Pancreas (tissue), 10 donors: ENCODE measurements around the gene STX11. TPM values are rescaled to one million over a fixed set of nuclear protein-coding genes. Genes with fewer than 3 reads are reported as not detected.

Experiments used
- ATAC-seq, 4 donors: fragments of 200-7000 bp; cut with Tn5 transposase; one replicate each; pipeline versions ENCODE4 v1.8.0 to v1.9.1; 2020; ENCODE audit warnings: mild to moderate bottlenecking in 4 of 4, moderate library complexity in 4 of 4
- DNase-seq, 6 donors: peaks; one replicate each; pipeline ENCODE4 v3.0.0-alpha.2; 2020
- FAIRE-seq: peaks from 2 replicates; lab custom pipeline; 2012; peaks lifted over from hg19 to GRCh38; lab: Jason Lieb, UNC
- H3K27ac ChIP-seq, 4 donors: fragments of 200-600 bp; sonication (generic); 1 replicate in 3 of 4; 2 replicates in 1 of 4; pipeline versions ENCODE4 v1.5.0 to v1.8.0; 2020
- H3K27me3 ChIP-seq, 4 donors: fragments of 200-600 bp; one replicate each; pipeline ENCODE4 v1.8.0; 2021
- H3K36me3 ChIP-seq, 3 donors: fragments of 200-600 bp; sonication (generic) in 1 of 3; one replicate each; pipeline versions ENCODE4 v1.5.0 to v1.8.0; 2020 to 2021
- H3K4me1 ChIP-seq, 3 donors: fragments of 200-600 bp; one replicate each; pipeline ENCODE4 v1.8.0; 2021
- H3K4me3 ChIP-seq, 4 donors: fragments of 200-600 bp; sonication (generic) in 2 of 4; one replicate each; pipeline versions ENCODE4 v1.5.0 to v1.8.0; 2020 to 2021
- H3K9me3 ChIP-seq, 4 donors: fragments of 200-600 bp; one replicate each; pipeline ENCODE4 v1.8.0; 2021
- CTCF ChIP-seq, 4 donors: fragments of 200-600 bp; sonication (generic) in 3 of 4; IDR thresholded peaks; one replicate each; pipeline versions ENCODE4 v1.5.0 to v1.8.0; 2021; ENCODE audit warnings: antibody characterized with exemption in 4 of 4
- WGBS, 2 donors: extraction: QIAGEN DNeasy Blood & Tissue Kit; methylation state at CpG; one replicate each; pipeline ENCODE4 v1.1.7; 2013; 5-methylcytosine and 5-hydroxymethylcytosine counted together
- intact Hi-C, 3 donors: fragments of 100-400 bp; cut with DNase I; formaldehyde crosslinking; loops; one replicate each; pipeline versions ENCODE4 v1.11.1 to v1.14.2; 2022
- polyA plus RNA-seq, 2 donors: library from polyadenylated mRNA; stranded (reverse); fragments of 200-250 nt; gene quantifications; one replicate each; pipeline ENCODE4 v1.2.3, GENCODE V29; 2013
- total RNA-seq, 6 donors: library from RNA; stranded (reverse); fragmentation: NEBNext Ultra II Directional in 4 of 6; extraction: Animal tissue kit (Norgen Biotek cat#: 25700) in 4 of 6; gene quantifications; one replicate each; pipeline versions ENCODE4 v1.2.1 to v1.2.4, GENCODE V29; 2021 to 2023
- donor health status: healthy with polysubstance abuse.
- donor health status: DM: no; HTN: no; CAD: no; lungs with moderate emphysema.
- donor health status: DM: no; HTN: no; CAD: no.
- donor health status: control.
- donor health status: control.
- donor health status: Bipolar disorder and iron deficiency.
- donor health status: DM: yes; HTN: yes; CAD: no.
- donor health status: DM: no; HTN: no; CAD: no.
- donor health status: DM: no; HTN: no; CAD: no.
- donor health status: DM: yes; HTN: yes; CAD: no.

STX11 gene
- total and polyA plus RNA-seq, 8 donors, result 0.47 to 2.6 (median 1.1) TPM

GRCh38 chr6:144159742-144160141 lies 9.4 kb downstream of the STX11 start:
- intact Hi-C loops, result no loop called here
- DNase-seq, result no peak
- Histone ChIP-seq H3K27ac (no peak overlapping the region), H3K27me3 (no peaks in the 10 kb centered on the region), H3K9me3 (no peaks in the 10 kb centered on the region), H3K4me3 (no peak overlapping the region), H3K36me3 (no peaks in the 10 kb centered on the region), H3K4me1 (no peaks in the 10 kb centered on the region)
- no peak for ATAC-seq
- no peak for FAIRE-seq
- TF ChIP-seq CTCF (IDR thresholded peaks at IDR 0.05), result no peak
- WGBS, 2 donors, result 87 to 90% methylated on average over 4 of the region's 4 CpGs

GRCh38 chr6:144160431-144161005 lies 10.2 kb downstream of the STX11 start:
- Histone ChIP-seq H3K9me3 (no peaks in the 10 kb centered on the region), H3K36me3 (no peaks in the 10 kb centered on the region), H3K27ac (no peak overlapping the region), H3K27me3 (no peaks in the 10 kb centered on the region), H3K4me1 (no peaks in the 10 kb centered on the region), H3K4me3 (no peak overlapping the region)
- intact Hi-C loops, result no loop called here
- ATAC-seq (no peak), DNase-seq (no peak), FAIRE-seq (no peak)
- WGBS, 2 donors, result 80 to 81% methylated on average over 2 of the region's 2 CpGs
- no peak for TF ChIP-seq CTCF (IDR thresholded peaks at IDR 0.05)

GRCh38 chr6:144161975-144162374 lies 11.7 kb downstream of the STX11 start:
- no peaks in the 10 kb centered on the region for H3K27me3 ChIP-seq
- intact Hi-C loops, result no loop called here
- 85 to 94% methylated on average over 5 of the region's 5 CpGs for WGBS, 2 donors
- no peak overlapping the region for H3K4me3 ChIP-seq
- no peak overlapping the region for H3K27ac ChIP-seq
- no peaks in the 10 kb centered on the region for H3K36me3 ChIP-seq
- no peak for ATAC-seq
- H3K4me1 ChIP-seq, result no peaks in the 10 kb centered on the region
- no peak for TF ChIP-seq CTCF (IDR thresholded peaks at IDR 0.05)
- H3K9me3 ChIP-seq, result no peaks in the 10 kb centered on the region
- DNase-seq, result no peak
- no peak for FAIRE-seq

- DNase-seq (no peak), ATAC-seq (no peak), FAIRE-seq (no peak)
- Histone ChIP-seq H3K9me3 (no peaks in the 10 kb centered on the region), H3K36me3 (no peaks in the 10 kb centered on the region), H3K27ac (no peak overlapping the region), H3K27me3 (no peaks in the 10 kb centered on the region), H3K4me3 (no peak overlapping the region), H3K4me1 (no peaks in the 10 kb centered on the region)
- no peak for TF ChIP-seq CTCF (IDR thresholded peaks at IDR 0.05)
- intact Hi-C loops, result no loop called here
- WGBS, 2 donors, result 85 to 88% methylated on average over 7 of the region's 7 CpGs
Measured at GRCh38 chr6:144162977-144163376, 12.7 kb downstream of the STX11 start.

- FAIRE-seq (no peak), DNase-seq (no peak), ATAC-seq (no peak)
- Histone ChIP-seq H3K27me3 (no peaks in the 10 kb centered on the region), H3K36me3 (no peaks in the 10 kb centered on the region), H3K4me3 (no peak overlapping the region), H3K9me3 (no peaks in the 10 kb centered on the region), H3K4me1 (no peaks in the 10 kb centered on the region), H3K27ac (no peak overlapping the region)
- no peak for TF ChIP-seq CTCF (IDR thresholded peaks at IDR 0.05)
- intact Hi-C loops, result no loop called here
- WGBS, 2 donors, result 88 to 92% methylated on average over 5 of the region's 5 CpGs
Measured at GRCh38 chr6:144165784-144166183, 15.5 kb downstream of the STX11 start.
